H9 (cell line): Measurements from ENCODE around the gene BEST2. TPM values are rescaled to one million over a fixed set of nuclear protein-coding genes. Genes with fewer than 3 reads are reported as not detected.

Source experiments
- DNase-seq: peaks from one replicate; pipeline ENCODE4 v3.0.0-alpha.2; 2017
- H2AFZ ChIP-seq: one replicate; pipeline ENCODE4 v1.6.1; 2013; ENCODE audit warnings: mild to moderate bottlenecking, low read length, control low read depth, moderate library complexity
- H2AK5ac ChIP-seq: 2 replicates; pipeline ENCODE4 v1.6.1; 2013; ENCODE audit warnings: low read length, control low read depth, mixed read lengths; ENCODE audit not compliant: insufficient read length
- H2BK120ac ChIP-seq: one replicate; pipeline ENCODE4 v1.6.1; 2013; ENCODE audit warnings: low read depth, mild to moderate bottlenecking, low read length, control low read depth, inconsistent platforms; ENCODE audit not compliant: poor library complexity, severe bottlenecking
- H2BK12ac ChIP-seq: 2 replicates; pipeline ENCODE4 v1.6.1; 2013; ENCODE audit warnings: low read length, control low read depth, mixed read lengths, low read depth; ENCODE audit not compliant: insufficient read length
- H2BK15ac ChIP-seq: 2 replicates; pipeline ENCODE4 v1.6.1; 2013; ENCODE audit warnings: low read depth, low read length, control low read depth
- H2BK20ac ChIP-seq: one replicate; pipeline ENCODE4 v1.6.1; 2013; ENCODE audit warnings: low read depth, mild to moderate bottlenecking, low read length, control low read depth, inconsistent platforms; ENCODE audit not compliant: poor library complexity, severe bottlenecking
- H2BK5ac ChIP-seq: 2 replicates; pipeline ENCODE4 v1.6.1; 2013; ENCODE audit warnings: low read length, control low read depth, mixed read lengths; ENCODE audit not compliant: insufficient read length
- H3K14ac ChIP-seq: 2 replicates; pipeline ENCODE4 v1.6.1; 2013; ENCODE audit warnings: low read length, control low read depth; ENCODE audit not compliant: insufficient read depth
- H3K18ac ChIP-seq: 2 replicates; pipeline ENCODE4 v1.6.1; 2013; ENCODE audit warnings: low read depth, mild to moderate bottlenecking, mixed read lengths, low read length, control low read depth; ENCODE audit not compliant: insufficient read length
- H3K23ac ChIP-seq: 2 replicates; pipeline ENCODE4 v1.6.1; 2013; ENCODE audit warnings: low read length, control low read depth, mixed read lengths, low read depth; ENCODE audit not compliant: insufficient read length
- H3K23me2 ChIP-seq: 2 replicates; pipeline ENCODE4 v1.6.1; 2013; ENCODE audit warnings: low read depth, mild to moderate bottlenecking, mixed read lengths, low read length, control low read depth; ENCODE audit not compliant: insufficient read length, poor library complexity, severe bottlenecking
- H3K27ac ChIP-seq: 2 replicates; pipeline ENCODE4 v1.5.1; 2013; ENCODE audit warnings: low read length, control low read depth, mixed read lengths, low read depth; ENCODE audit not compliant: insufficient read length
- H3K27me3 ChIP-seq: 2 replicates; pipeline ENCODE4 v1.6.1; 2013; ENCODE audit warnings: low read length, control low read depth, inconsistent platforms; ENCODE audit not compliant: insufficient read depth
- H3K4ac ChIP-seq: 2 replicates; pipeline ENCODE4 v1.6.1; 2013; ENCODE audit warnings: low read depth, mild to moderate bottlenecking, control low read depth, inconsistent platforms, low read length, moderate library complexity
- H3K4me1 ChIP-seq: 2 replicates; pipeline ENCODE4 v1.6.1; 2013; ENCODE audit warnings: low read length, control low read depth, inconsistent platforms; ENCODE audit not compliant: insufficient read depth
- H3K4me2 ChIP-seq: 2 replicates; pipeline ENCODE4 v1.6.1; 2013; ENCODE audit warnings: low read length, control low read depth, mixed read lengths; ENCODE audit not compliant: insufficient read length, insufficient read depth
- H3K56ac ChIP-seq: 2 replicates; pipeline ENCODE4 v1.6.1; 2013; ENCODE audit warnings: low read depth, mild to moderate bottlenecking, mixed read lengths, low read length, control low read depth; ENCODE audit not compliant: insufficient read length
- H3K79me1 ChIP-seq: 2 replicates; pipeline ENCODE4 v1.6.1; 2013; ENCODE audit warnings: low read depth, mild to moderate bottlenecking, moderate library complexity, low read length, control low read depth, inconsistent platforms; ENCODE audit not compliant: insufficient read depth, poor library complexity, severe bottlenecking
- H3K79me2 ChIP-seq: 2 replicates; pipeline ENCODE4 v1.6.1; 2013; ENCODE audit warnings: low read length, control low read depth, inconsistent platforms; ENCODE audit not compliant: insufficient read depth
- H3K9ac ChIP-seq: 2 replicates; pipeline ENCODE4 v1.6.1; 2013; ENCODE audit warnings: low read length, control low read depth, mixed read lengths; ENCODE audit not compliant: insufficient read length; ENCODE audit errors: extremely low read depth
- H3K9me3 ChIP-seq: one replicate; pipeline ENCODE4 v1.6.1; 2013; ENCODE audit warnings: low read depth, low read length, inconsistent platforms; ENCODE audit not compliant: control insufficient read depth
- H3T11ph ChIP-seq: one replicate; pipeline ENCODE4 v1.6.1; 2013; ENCODE audit warnings: mild to moderate bottlenecking, low read length, control low read depth, inconsistent platforms
- H4K20me1 ChIP-seq: one replicate; pipeline ENCODE4 v1.6.1; 2013; ENCODE audit not compliant: control insufficient read depth, insufficient read length, insufficient read depth
- H4K5ac ChIP-seq: 2 replicates; pipeline ENCODE4 v1.6.1; 2013; ENCODE audit warnings: low read depth, mild to moderate bottlenecking, mixed read lengths, low read length, control low read depth; ENCODE audit not compliant: insufficient read length
- H4K8ac ChIP-seq: replicated peaks from 2 replicates; pipeline ENCODE4 v1.6.1; 2013; ENCODE audit warnings: low read length, control low read depth, mixed read lengths, low read depth; ENCODE audit not compliant: insufficient read length
- H4K91ac ChIP-seq: 2 replicates; pipeline ENCODE4 v1.6.1; 2013; ENCODE audit warnings: low read depth, mild to moderate bottlenecking, moderate library complexity, mixed read lengths, low read length, control low read depth; ENCODE audit not compliant: insufficient read length
- H3K27ac Mint-ChIP-seq, 3 experiments: 2 replicates in 2 of 3; 3 replicates in 1 of 3; pipeline ENCODE4 v1.8.0; 2020 to 2021; ENCODE audit warnings: mixed read lengths in 3 of 3, mild to moderate bottlenecking in 1 of 3, moderate library complexity in 1 of 3
- H3K27me3 Mint-ChIP-seq: 2 replicates; pipeline ENCODE4 v1.8.0; 2021; ENCODE audit warnings: low read depth, mild to moderate bottlenecking, moderate library complexity, mixed read lengths
- H3K36me3 Mint-ChIP-seq, 3 experiments: 2 replicates in 2 of 3; 3 replicates in 1 of 3; pipeline ENCODE4 v1.8.0; 2020 to 2021; ENCODE audit warnings: low read depth in 3 of 3, mixed read lengths in 3 of 3; ENCODE audit not compliant: insufficient read depth in 1 of 3
- H3K4me1 Mint-ChIP-seq, 2 experiments: 2 replicates each; pipeline ENCODE4 v1.8.0; 2020; ENCODE audit warnings: mixed read lengths in 2 of 2
- H3K4me3 Mint-ChIP-seq, 2 experiments: 2 replicates in 1 of 2; 3 replicates in 1 of 2; pipeline ENCODE4 v1.8.0; 2020 to 2021; ENCODE audit warnings: mild to moderate bottlenecking in 2 of 2, mixed read lengths in 2 of 2, moderate library complexity in 1 of 2
- H3K9me3 Mint-ChIP-seq, 2 experiments: 2 replicates in 1 of 2; 3 replicates in 1 of 2; pipeline ENCODE4 v1.8.0; 2020; ENCODE audit warnings: mild to moderate bottlenecking in 2 of 2, mixed read lengths in 2 of 2, moderate library complexity in 1 of 2
- WGBS: extraction: QIAGEN DNeasy Blood & Tissue Kit; methylation state at CpG from one replicate; pipeline ENCODE4 v1.1.7; 2013; ENCODE audit warnings: missing lambda C conversion rate, low lambda C conversion rate, mixed read lengths; ENCODE audit not compliant: insufficient read length; ENCODE audit errors: extremely low coverage; 5-methylcytosine and 5-hydroxymethylcytosine counted together
- total RNA-seq: library from RNA; stranded (reverse); gene quantifications from 2 replicates; pipeline ENCODE4 v1.2.1, GENCODE V29; 2021
- TF ChIP-seq, protein P1 (sequence below): fragments of 200-600 bp; sonication (generic); conservative IDR thresholded peaks from 3 replicates; pipeline ENCODE4 v1.8.0; 2021; ENCODE audit warnings: antibody characterized with exemption, mild to moderate bottlenecking

The BEST2 gene
- total RNA-seq, 1 experiment from 2014 or later, result 1.6 TPM

DNA sequence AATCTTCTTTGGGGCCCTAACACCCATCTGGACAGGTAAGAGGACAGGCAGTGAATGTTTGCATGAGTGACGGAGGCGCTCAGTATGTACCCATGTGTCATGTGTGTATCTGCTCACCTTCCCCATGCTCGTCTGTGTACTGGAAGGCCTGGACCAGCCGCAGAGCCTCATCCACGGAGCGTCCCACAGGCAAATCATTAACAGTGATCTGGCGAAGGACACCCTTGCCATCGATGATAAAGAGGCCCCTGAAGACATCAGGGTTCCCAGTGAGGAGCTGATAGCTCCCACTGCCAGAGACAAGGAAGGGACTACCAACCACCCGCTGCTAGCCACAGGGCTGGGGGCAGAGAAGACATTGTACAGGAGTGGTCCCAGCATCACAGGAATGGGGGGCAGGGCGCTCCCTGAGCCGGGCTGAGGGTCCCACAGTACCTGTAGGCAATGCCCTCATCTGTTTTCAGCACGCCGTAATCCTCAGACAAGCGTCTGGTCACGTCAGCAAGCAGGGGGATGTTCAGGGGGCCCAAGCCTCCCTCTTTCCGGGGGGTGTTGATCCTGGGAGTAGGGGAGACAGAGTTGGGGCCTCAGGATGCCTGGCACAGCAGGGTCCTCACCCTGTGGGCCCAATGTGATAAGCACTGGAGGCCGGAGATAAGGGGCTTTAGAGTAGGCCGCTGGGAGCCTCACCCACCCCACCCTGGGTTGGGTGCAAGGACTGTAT, 48.3 kb downstream of the BEST2 start:
- Histone ChIP-seq H3K4me1 (no peaks in the 10 kb centered on the region; the same call in 1 of the 2 replicates), H3K79me1 (peaks cover 4% of the 10 kb centered on the region), H2BK15ac (no peak overlapping the region), H3K27me3 (no peaks in the 10 kb centered on the region), H2BK20ac (no peak overlapping the region), H2BK5ac (no peak overlapping the region), H3K4ac (no peak overlapping the region), H3K27ac (no peak overlapping the region), H2AK5ac (no peak overlapping the region), H3K18ac (no peak overlapping the region), H3K56ac (no peak overlapping the region), H2BK12ac (no peak overlapping the region), H3T11ph (no peak overlapping the region), H4K5ac (no peak overlapping the region), H3K23ac (no peak overlapping the region), H3K79me2 (no peaks in the 10 kb centered on the region), H4K8ac (no peak overlapping the region), H4K20me1 (no peaks in the 10 kb centered on the region), H3K9me3 (no peaks in the 10 kb centered on the region), H4K91ac (no peak overlapping the region), H2BK120ac (no peak overlapping the region), H3K4me2 (peak overlapping the region; percentile 84), H3K9ac (no peak overlapping the region), H3K14ac (no peak overlapping the region), H3K23me2 (peaks cover 17% of the 10 kb centered on the region), H2AFZ (no peak overlapping the region)
- peaks cover 11 to 44% (median 35%) of the 10 kb centered on the region in 3 experiments; a peak in 6 of 7 replicates for H3K36me3 Mint-ChIP-seq
- H3K27me3 Mint-ChIP-seq, result peaks cover 6% of the 10 kb centered on the region
- H3K4me1 Mint-ChIP-seq, result peaks cover 20 to 22% of the 10 kb centered on the region in 2 experiments
- peak overlapping the region; percentile 91 to 94; a peak in 4 of 5 replicates for H3K4me3 Mint-ChIP-seq
- H3K9me3 Mint-ChIP-seq, result no peaks in the 10 kb centered on the region; a peak in 1 of 5 replicates
- no peak for DNase-seq
- TF ChIP-seq, protein P1, sequence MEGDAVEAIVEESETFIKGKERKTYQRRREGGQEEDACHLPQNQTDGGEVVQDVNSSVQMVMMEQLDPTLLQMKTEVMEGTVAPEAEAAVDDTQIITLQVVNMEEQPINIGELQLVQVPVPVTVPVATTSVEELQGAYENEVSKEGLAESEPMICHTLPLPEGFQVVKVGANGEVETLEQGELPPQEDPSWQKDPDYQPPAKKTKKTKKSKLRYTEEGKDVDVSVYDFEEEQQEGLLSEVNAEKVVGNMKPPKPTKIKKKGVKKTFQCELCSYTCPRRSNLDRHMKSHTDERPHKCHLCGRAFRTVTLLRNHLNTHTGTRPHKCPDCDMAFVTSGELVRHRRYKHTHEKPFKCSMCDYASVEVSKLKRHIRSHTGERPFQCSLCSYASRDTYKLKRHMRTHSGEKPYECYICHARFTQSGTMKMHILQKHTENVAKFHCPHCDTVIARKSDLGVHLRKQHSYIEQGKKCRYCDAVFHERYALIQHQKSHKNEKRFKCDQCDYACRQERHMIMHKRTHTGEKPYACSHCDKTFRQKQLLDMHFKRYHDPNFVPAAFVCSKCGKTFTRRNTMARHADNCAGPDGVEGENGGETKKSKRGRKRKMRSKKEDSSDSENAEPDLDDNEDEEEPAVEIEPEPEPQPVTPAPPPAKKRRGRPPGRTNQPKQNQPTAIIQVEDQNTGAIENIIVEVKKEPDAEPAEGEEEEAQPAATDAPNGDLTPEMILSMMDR, result no peak
- WGBS, result no CpG with 5 or more reads among the region's 18 CpGs
- H3K27ac Mint-ChIP-seq, result no peak overlapping the region
